HUDEP-2 (cell line): ENCODE measurements around the gene INHBA.

ENCODE experiments used
- DNase-seq, 76 experiments: peaks; one replicate each; lab custom pipeline; 2025; ENCODE audit not compliant: unreplicated experiment in 76 of 76; lab: John Stamatoyannopoulos, UW

INHBA gene

GRCh38 chr7:41711283-41712064, 8.6 kb upstream of the INHBA start:
- DNase-seq: peak in 1 of 76 experiments; percentile 1

- no peak for DNase-seq
These were observed 7.9 kb upstream of the INHBA start for GRCh38 chr7:41710838-41711237.

- no peak for DNase-seq
These were observed 6.7 kb upstream of the INHBA start for GRCh38 chr7:41709621-41710020.

- DNase-seq: no peak
These were observed 5.9 kb upstream of the INHBA start for GRCh38 chr7:41708581-41709358.

- DNase-seq: no peak
These were observed 3.5 kb upstream of the INHBA start for GRCh38 chr7:41706228-41706930.

- peak in 9 of 76 experiments; percentile 6 to 18 (median 10) for DNase-seq
These were observed 2.4 kb upstream of the INHBA start for GRCh38 chr7:41705109-41705901.

GRCh38 chr7:41701068-41701941, 1.6 kb downstream of the INHBA start:
- no peak for DNase-seq

- DNase-seq: no peak
These were observed 2.8 kb downstream of the INHBA start for GRCh38 chr7:41700044-41700471.

GRCh38 chr7:41699516-41699915, 3.4 kb downstream of the INHBA start:
- no peak for DNase-seq

- no peak for DNase-seq
These were observed 4.2 kb downstream of the INHBA start for GRCh38 chr7:41698726-41699125.

GRCh38 chr7:41698114-41698513, 4.8 kb downstream of the INHBA start:
- DNase-seq: no peak

GRCh38 chr7:41696323-41696916, 6.5 kb downstream of the INHBA start:
- peak in 20 of 76 experiments; percentile 1 to 27 (median 7) for DNase-seq

- no peak for DNase-seq
These were observed 7.1 kb downstream of the INHBA start for GRCh38 chr7:41695661-41696322.

GRCh38 chr7:41694495-41694894, 8.4 kb downstream of the INHBA start:
- DNase-seq: no peak

GRCh38 chr7:41693150-41693997, 9.5 kb downstream of the INHBA start:
- no peak for DNase-seq

- DNase-seq: no peak
These were observed 10.6 kb downstream of the INHBA start for GRCh38 chr7:41692251-41692650.

GRCh38 chr7:41691286-41692190, 11.4 kb downstream of the INHBA start:
- peak in 1 of 76 experiments; percentile 2 for DNase-seq
